ENCODE results near the gene PLCD3.

PLCD3 gene

DNA sequence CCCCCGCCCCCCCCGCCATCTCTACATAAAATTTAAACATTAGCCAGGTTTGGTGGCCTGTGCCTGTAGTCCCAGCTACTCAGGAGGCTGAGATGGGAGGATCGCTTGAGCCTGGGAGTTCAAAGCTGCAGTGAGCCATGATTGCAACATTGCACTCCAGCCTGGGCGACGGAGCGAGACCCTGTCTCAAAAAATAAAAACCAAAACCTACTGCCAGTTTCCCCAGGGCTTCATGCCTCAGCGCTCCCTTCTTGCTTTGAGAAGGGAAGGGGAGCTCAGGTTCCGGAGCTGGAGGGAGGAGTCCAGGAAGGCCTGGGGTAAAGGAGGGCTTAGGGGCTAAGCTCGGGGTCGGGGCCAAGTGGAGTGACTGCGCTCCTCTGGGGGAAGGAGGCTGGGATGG lies 20.5 kb downstream of the PLCD3 start:
- H3K27me3 ChIP-seq (ENCODE audit: insufficient read depth, poor library complexity, severe bottlenecking): no peaks in the 10 kb centered on the region

GRCh38 chr17:45110676-45111611 lies 21.4 kb downstream of the PLCD3 start:
- TF ChIP-seq SPI1 (IDR thresholded peaks at IDR 0.05; ENCODE audit: borderline replicate concordance, low read depth) (no peak), GABPA (IDR thresholded peaks at IDR 0.05; ENCODE audit: low read depth) (no peak), POLR2AphosphoS5 (IDR thresholded peaks at IDR 0.05; ENCODE audit: low read depth) (no peak)
- TF ChIP-seq, protein P1, sequence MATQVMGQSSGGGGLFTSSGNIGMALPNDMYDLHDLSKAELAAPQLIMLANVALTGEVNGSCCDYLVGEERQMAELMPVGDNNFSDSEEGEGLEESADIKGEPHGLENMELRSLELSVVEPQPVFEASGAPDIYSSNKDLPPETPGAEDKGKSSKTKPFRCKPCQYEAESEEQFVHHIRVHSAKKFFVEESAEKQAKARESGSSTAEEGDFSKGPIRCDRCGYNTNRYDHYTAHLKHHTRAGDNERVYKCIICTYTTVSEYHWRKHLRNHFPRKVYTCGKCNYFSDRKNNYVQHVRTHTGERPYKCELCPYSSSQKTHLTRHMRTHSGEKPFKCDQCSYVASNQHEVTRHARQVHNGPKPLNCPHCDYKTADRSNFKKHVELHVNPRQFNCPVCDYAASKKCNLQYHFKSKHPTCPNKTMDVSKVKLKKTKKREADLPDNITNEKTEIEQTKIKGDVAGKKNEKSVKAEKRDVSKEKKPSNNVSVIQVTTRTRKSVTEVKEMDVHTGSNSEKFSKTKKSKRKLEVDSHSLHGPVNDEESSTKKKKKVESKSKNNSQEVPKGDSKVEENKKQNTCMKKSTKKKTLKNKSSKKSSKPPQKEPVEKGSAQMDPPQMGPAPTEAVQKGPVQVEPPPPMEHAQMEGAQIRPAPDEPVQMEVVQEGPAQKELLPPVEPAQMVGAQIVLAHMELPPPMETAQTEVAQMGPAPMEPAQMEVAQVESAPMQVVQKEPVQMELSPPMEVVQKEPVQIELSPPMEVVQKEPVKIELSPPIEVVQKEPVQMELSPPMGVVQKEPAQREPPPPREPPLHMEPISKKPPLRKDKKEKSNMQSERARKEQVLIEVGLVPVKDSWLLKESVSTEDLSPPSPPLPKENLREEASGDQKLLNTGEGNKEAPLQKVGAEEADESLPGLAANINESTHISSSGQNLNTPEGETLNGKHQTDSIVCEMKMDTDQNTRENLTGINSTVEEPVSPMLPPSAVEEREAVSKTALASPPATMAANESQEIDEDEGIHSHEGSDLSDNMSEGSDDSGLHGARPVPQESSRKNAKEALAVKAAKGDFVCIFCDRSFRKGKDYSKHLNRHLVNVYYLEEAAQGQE (IDR thresholded peaks at IDR 0.05; ENCODE audit: insufficient replicate concordance, low read depth): no peak
- TF ChIP-seq, protein P2, sequence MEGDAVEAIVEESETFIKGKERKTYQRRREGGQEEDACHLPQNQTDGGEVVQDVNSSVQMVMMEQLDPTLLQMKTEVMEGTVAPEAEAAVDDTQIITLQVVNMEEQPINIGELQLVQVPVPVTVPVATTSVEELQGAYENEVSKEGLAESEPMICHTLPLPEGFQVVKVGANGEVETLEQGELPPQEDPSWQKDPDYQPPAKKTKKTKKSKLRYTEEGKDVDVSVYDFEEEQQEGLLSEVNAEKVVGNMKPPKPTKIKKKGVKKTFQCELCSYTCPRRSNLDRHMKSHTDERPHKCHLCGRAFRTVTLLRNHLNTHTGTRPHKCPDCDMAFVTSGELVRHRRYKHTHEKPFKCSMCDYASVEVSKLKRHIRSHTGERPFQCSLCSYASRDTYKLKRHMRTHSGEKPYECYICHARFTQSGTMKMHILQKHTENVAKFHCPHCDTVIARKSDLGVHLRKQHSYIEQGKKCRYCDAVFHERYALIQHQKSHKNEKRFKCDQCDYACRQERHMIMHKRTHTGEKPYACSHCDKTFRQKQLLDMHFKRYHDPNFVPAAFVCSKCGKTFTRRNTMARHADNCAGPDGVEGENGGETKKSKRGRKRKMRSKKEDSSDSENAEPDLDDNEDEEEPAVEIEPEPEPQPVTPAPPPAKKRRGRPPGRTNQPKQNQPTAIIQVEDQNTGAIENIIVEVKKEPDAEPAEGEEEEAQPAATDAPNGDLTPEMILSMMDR (IDR thresholded peaks at IDR 0.05; ENCODE audit: insufficient read depth, low read length): no peak
- Histone ChIP-seq H3K4me3 (replicated peaks; ENCODE audit: insufficient read depth, low read length) (no peak overlapping the region), H3K27ac (replicated peaks) (no peak overlapping the region), H3K27me3 (ENCODE audit: insufficient read depth, poor library complexity, severe bottlenecking) (no peaks in the 10 kb centered on the region)
- no peak for DNase-seq (ENCODE audit: low read depth in 1 of 2, low spot score in 1 of 2)

More for the DNA sequence above, 20.5 kb downstream of the PLCD3 start:
- DNase-seq (ENCODE audit: low read depth in 1 of 2, low spot score in 1 of 2): no peak
- Histone ChIP-seq H3K27ac (replicated peaks) (no peak overlapping the region), H3K4me3 (replicated peaks; ENCODE audit: insufficient read depth, low read length) (no peak overlapping the region)
- no peak for TF ChIP-seq SPI1 (IDR thresholded peaks at IDR 0.05; ENCODE audit: borderline replicate concordance, low read depth)
- no peak for TF ChIP-seq POLR2AphosphoS5 (IDR thresholded peaks at IDR 0.05; ENCODE audit: low read depth)
- TF ChIP-seq, protein P2 (IDR thresholded peaks at IDR 0.05; ENCODE audit: insufficient read depth, low read length): no peak
- no peak for TF ChIP-seq GABPA (IDR thresholded peaks at IDR 0.05; ENCODE audit: low read depth)
- TF ChIP-seq, protein P1 (IDR thresholded peaks at IDR 0.05; ENCODE audit: insufficient replicate concordance, low read depth): no peak

GRCh38 chr17:45108595-45109521 lies 23.5 kb downstream of the PLCD3 start:
- no peak for DNase-seq (ENCODE audit: low read depth in 1 of 2, low spot score in 1 of 2)
- no peak overlapping the region for H3K27ac ChIP-seq (replicated peaks)
- TF ChIP-seq SPI1 (IDR thresholded peaks at IDR 0.05; ENCODE audit: borderline replicate concordance, low read depth): no peak
- TF ChIP-seq, protein P1 (IDR thresholded peaks at IDR 0.05; ENCODE audit: insufficient replicate concordance, low read depth): no peak
- no peak for TF ChIP-seq POLR2AphosphoS5 (IDR thresholded peaks at IDR 0.05; ENCODE audit: low read depth)
- TF ChIP-seq, protein P2 (IDR thresholded peaks at IDR 0.05; ENCODE audit: insufficient read depth, low read length): no peak
- no peak for TF ChIP-seq GABPA (IDR thresholded peaks at IDR 0.05; ENCODE audit: low read depth)

More at GRCh38 chr17:45108595-45109521, 23.5 kb downstream of the PLCD3 start:
- Histone ChIP-seq H3K4me3 (replicated peaks; ENCODE audit: insufficient read depth, low read length) (no peak overlapping the region), H3K27me3 (ENCODE audit: insufficient read depth, poor library complexity, severe bottlenecking) (no peaks in the 10 kb centered on the region)
